HG02759 (cell line): Measurements from ENCODE around the gene MCAM.

Experiments used
- ATAC-seq: cut with Tn5 transposase; IDR thresholded peaks from one replicate; pipeline ENCODE4 v1.9.1; 2021; ENCODE audit warnings: mild to moderate bottlenecking, moderate library complexity; ENCODE audit not compliant: unreplicated experiment

Gene MCAM

GRCh38 chr11:119267645-119268044, 49.3 kb downstream of the MCAM start:
- no peak for ATAC-seq

DNA sequence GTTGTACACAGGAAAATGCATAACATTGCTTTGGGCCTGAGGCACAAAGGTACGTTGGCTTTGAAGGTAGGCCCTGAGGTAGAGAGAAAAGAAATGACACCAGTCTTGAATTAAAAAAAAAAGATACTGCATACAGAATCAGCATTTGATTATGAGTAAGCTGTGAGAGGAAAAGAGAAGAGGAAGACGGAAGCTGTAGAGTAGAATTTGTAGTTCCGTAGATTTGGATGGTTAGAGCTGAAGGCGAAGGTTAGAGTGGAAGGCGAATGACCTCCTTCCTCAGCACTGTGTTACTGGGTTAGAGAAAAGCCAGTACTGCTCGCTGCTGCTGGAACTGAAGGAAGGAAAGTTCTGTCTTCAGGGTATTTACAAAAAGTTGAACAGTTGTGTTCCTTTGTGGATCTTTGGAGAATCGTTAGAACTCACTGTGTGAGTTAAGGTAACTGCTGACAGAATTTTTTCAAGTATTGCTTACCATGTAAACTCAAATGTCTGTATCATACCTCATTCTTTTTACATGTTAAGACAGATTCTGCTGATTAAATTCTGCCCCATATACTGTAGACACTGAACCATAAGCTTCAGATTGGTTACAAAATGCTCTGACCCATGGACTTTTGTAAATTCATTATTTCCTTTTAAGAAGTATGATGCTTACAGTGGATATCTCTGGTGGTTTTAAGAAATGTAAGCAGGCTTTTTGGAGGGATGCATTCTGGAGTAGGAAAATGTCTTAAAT, 50.2 kb downstream of the MCAM start:
- no peak for ATAC-seq

DNA sequence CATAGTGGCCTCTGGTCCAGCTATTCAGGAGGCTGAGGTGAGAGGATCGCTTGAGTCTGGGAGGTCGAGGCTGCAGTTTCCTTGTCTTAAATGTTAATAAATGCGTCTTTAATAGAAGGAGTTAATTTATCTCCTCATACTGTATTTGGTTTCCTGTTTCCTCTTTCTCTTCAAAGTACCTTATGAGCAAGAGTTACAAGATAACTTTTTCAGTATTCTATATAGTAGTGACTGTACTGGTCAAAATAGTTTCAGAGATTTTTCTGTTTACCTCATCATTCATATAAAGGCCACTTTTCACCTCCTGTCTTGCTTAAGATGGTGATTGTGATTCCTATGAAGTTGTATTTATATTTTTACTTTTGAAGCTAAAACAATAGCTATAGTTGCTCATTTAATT, 50.9 kb downstream of the MCAM start:
- ATAC-seq = no peak

DNA sequence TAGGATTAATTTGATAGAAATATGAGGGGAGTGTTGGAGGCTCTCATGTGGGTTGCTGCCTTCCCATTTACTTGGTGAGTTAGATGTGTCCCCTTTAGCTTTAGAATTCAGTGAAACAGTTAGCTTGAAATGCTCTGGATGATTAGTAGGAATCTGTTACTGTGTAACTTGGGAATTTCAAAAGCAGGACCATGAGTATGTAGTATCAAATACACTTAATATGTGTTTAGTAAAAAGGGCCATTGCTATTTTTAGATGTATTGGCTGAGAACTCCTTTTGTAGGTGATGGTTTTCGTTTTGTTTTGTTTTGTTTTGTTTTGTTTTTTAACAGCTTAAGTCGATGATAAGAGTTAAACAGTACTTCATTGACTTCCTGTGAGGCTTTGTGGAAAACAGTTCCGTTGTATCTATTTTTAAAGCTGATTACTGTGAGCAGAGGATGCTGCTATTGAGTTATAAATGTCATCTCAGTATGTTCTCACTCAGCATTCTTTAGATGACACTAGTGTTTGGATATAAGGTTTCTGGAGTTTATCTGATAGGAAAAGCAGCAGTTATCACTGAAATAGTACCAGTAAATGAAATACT, 53.5 kb downstream of the MCAM start:
- no peak for ATAC-seq

GRCh38 chr11:119262668-119263351, 54.1 kb downstream of the MCAM start:
- no peak for ATAC-seq

DNA sequence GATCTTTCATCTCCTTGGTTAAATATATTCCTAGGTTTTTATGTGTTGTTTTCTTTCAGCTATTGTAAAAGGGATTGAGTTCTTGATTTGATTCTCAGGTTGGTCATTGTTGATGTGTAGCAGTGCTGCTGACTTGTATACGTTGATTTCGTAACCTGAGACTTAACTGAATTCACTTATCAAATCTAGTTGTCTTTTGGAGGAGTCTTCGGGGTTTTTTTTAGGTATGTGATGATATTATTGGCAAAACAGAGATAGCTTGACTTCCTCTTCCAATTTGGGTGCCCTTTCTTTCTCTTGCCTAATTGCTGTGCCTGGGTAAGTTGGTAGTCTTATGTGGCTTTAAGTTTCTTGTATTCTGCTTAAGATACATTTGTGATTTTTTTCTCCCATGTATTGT, 57.9 kb downstream of the MCAM start:
- ATAC-seq = no peak
